ENCODE data around the gene HNRNPK. TPM values are rescaled to one million over a fixed set of nuclear protein-coding genes. Genes with fewer than 3 reads are reported as not detected.

HNRNPK gene
- total and polyA plus RNA-seq, 2 donors (not counting 1 experiment from before 2014, with no cell fraction given), result 475 to 558 TPM

DNA sequence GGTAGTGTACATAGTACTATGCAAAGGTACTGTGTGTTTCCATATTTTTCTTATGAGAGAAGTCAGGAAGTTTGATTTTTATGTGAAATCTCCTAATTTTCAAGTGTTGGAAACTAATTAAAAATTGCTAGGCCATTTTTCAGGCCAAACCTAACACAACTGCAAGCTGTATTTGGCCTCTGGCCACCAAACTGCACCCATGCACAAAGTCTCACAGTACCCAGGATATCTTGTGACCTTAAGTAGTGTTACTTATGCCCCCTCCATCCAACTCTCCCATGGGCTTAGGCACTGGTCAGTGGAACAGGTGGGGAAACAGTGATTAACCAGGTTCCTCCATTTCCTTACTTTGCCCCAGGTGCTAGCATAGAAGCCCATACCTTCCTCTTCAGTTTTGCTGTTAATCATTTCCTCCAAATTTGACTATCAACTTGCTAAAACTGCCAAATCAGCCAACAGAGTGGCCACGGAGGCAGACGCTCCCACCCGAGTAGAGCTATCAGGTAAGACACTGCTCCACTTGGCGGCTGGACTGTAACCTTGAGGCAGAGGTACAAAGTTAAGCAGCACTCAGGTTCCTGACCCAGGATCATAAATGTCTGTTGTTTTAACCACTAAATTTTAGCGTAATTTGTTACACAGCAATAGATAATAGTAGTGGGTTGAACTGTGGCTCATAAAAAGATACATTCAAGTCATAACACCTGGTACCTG lies 39.3 kb downstream of the HNRNPK start:
- DNase-seq (ENCODE audit: low read depth in 2 of 2), result no peak
- no peaks in the 10 kb centered on the region for H3K27me3 ChIP-seq (ENCODE audit: control insufficient read depth, insufficient read depth, low read length)
- H3K27ac ChIP-seq (ENCODE audit: insufficient read depth, low read length), result no peak overlapping the region
- no peak overlapping the region for H3K9ac ChIP-seq (ENCODE audit: insufficient read depth, low read length)
- H3K4me1 ChIP-seq (ENCODE audit: control insufficient read depth, extremely low read depth, insufficient read depth, low read length), result no peaks in the 10 kb centered on the region
- no peaks in the 10 kb centered on the region for H3K36me3 ChIP-seq (ENCODE audit: control insufficient read depth, insufficient read depth, low read length)
- no peak overlapping the region for H3K4me2 ChIP-seq (ENCODE audit: extremely low read depth, insufficient read depth, low read length)
- H3K9me3 ChIP-seq (ENCODE audit: control insufficient read depth, insufficient read depth, low read depth, low read length), result no peaks in the 10 kb centered on the region
- H3K4me3 ChIP-seq (replicated peaks in 1 of 4; ENCODE audit: control extremely low read depth in 1 of 4, insufficient read depth in 1 of 4, low read depth in 3 of 4, low read length in 4 of 4), result no peak overlapping the region
- no peaks in the 10 kb centered on the region for H4K20me1 ChIP-seq (ENCODE audit: control insufficient read depth, extremely low read depth, insufficient read depth, low read length)
- no peak for TF ChIP-seq EZH2 (IDR thresholded peaks at IDR 0.05; ENCODE audit: low read length, missing control alignments)
- TF ChIP-seq, protein P1, sequence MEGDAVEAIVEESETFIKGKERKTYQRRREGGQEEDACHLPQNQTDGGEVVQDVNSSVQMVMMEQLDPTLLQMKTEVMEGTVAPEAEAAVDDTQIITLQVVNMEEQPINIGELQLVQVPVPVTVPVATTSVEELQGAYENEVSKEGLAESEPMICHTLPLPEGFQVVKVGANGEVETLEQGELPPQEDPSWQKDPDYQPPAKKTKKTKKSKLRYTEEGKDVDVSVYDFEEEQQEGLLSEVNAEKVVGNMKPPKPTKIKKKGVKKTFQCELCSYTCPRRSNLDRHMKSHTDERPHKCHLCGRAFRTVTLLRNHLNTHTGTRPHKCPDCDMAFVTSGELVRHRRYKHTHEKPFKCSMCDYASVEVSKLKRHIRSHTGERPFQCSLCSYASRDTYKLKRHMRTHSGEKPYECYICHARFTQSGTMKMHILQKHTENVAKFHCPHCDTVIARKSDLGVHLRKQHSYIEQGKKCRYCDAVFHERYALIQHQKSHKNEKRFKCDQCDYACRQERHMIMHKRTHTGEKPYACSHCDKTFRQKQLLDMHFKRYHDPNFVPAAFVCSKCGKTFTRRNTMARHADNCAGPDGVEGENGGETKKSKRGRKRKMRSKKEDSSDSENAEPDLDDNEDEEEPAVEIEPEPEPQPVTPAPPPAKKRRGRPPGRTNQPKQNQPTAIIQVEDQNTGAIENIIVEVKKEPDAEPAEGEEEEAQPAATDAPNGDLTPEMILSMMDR (conservative IDR thresholded peaks at IDR 0.05 in 1 of 2, IDR thresholded peaks at IDR 0.05 in 1 of 2; ENCODE audit: low read depth in 1 of 2, low read length in 2 of 2), result no peak
- no peaks in the 10 kb centered on the region for H3K79me2 ChIP-seq (ENCODE audit: control insufficient read depth, insufficient read depth, low read length)
- no peak overlapping the region for H2AFZ ChIP-seq (ENCODE audit: low read length)

DNA sequence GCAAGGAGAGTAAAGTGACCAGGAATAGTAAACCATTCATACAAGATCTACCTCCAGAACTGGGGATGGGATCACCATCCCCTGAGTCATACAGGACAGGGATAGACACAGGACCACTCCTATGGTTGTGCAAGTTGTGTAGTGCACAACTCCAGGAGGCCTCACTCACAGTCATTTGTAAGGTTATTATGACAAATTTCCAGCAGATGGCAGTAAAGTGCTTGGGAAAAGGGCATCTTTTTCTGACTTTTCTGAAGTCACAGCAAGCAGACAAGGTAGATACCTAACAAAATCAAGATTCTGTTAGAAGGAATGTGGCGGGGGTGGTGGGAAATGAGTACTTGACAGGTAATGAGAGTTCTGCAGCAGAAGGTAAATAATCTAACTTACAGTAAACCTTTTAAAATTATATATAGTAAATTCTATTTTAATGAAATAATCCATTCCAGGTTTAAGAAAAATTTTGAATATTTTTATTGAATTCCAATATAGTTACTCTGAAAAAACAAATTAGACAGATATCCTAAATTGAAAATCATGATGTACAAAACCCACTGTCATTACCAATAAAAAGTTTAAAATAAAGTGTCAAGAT lies 42.1 kb downstream of the HNRNPK start:
- H2AFZ ChIP-seq (ENCODE audit: low read length), result no peak overlapping the region
- no peak overlapping the region for H3K9ac ChIP-seq (ENCODE audit: insufficient read depth, low read length)
- H3K9me3 ChIP-seq (ENCODE audit: control insufficient read depth, insufficient read depth, low read depth, low read length), result no peaks in the 10 kb centered on the region
- no peak overlapping the region for H3K4me2 ChIP-seq (ENCODE audit: extremely low read depth, insufficient read depth, low read length)
- H3K79me2 ChIP-seq (ENCODE audit: control insufficient read depth, insufficient read depth, low read length), result no peaks in the 10 kb centered on the region
- H3K27me3 ChIP-seq (ENCODE audit: control insufficient read depth, insufficient read depth, low read length), result no peaks in the 10 kb centered on the region
- DNase-seq (ENCODE audit: low read depth in 2 of 2), result peak; percentile 43 to 72
- H4K20me1 ChIP-seq (ENCODE audit: control insufficient read depth, extremely low read depth, insufficient read depth, low read length), result no peaks in the 10 kb centered on the region
- TF ChIP-seq EZH2 (IDR thresholded peaks at IDR 0.05; ENCODE audit: low read length, missing control alignments), result no peak
- TF ChIP-seq, protein P1 (conservative IDR thresholded peaks at IDR 0.05 in 1 of 2, IDR thresholded peaks at IDR 0.05 in 1 of 2; ENCODE audit: low read depth in 1 of 2, low read length in 2 of 2), result peak; percentile 54 to 68
- H3K27ac ChIP-seq (ENCODE audit: insufficient read depth, low read length), result no peak overlapping the region
- no peaks in the 10 kb centered on the region for H3K36me3 ChIP-seq (ENCODE audit: control insufficient read depth, insufficient read depth, low read length)
- no peak overlapping the region for H3K4me3 ChIP-seq (replicated peaks in 1 of 4; ENCODE audit: control extremely low read depth in 1 of 4, insufficient read depth in 1 of 4, low read depth in 3 of 4, low read length in 4 of 4)
- peaks cover 9% of the 10 kb centered on the region for H3K4me1 ChIP-seq (ENCODE audit: control insufficient read depth, extremely low read depth, insufficient read depth, low read length)

DNA sequence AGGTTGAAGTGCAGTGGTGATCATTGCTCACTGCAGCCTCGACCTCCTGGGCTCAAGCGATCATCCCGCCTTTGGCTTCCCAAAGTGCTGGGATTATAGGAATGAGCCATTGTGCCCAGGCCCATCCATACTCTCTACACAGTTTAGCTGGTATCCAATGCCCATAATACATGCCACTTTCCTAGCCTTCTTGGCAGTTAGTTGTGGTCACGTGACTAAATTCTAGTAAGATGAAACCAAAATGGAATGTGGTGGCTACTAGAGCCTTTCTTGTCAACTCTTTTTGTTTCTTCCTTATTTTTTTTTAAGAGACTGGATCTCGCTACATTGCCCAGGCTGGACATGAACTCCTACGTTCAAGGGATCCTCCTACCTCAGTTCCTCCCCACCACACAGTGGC lies 43.5 kb downstream of the HNRNPK start:
- no peak overlapping the region for H3K4me3 ChIP-seq (replicated peaks in 1 of 4; ENCODE audit: control extremely low read depth in 1 of 4, insufficient read depth in 1 of 4, low read depth in 3 of 4, low read length in 4 of 4)
- no peak overlapping the region for H3K27ac ChIP-seq (ENCODE audit: insufficient read depth, low read length)
- H2AFZ ChIP-seq (ENCODE audit: low read length), result no peak overlapping the region
- no peaks in the 10 kb centered on the region for H3K27me3 ChIP-seq (ENCODE audit: control insufficient read depth, insufficient read depth, low read length)
- no peak for TF ChIP-seq EZH2 (IDR thresholded peaks at IDR 0.05; ENCODE audit: low read length, missing control alignments)
- TF ChIP-seq, protein P1 (conservative IDR thresholded peaks at IDR 0.05 in 1 of 2, IDR thresholded peaks at IDR 0.05 in 1 of 2; ENCODE audit: low read depth in 1 of 2, low read length in 2 of 2), result no peak
- H3K4me1 ChIP-seq (ENCODE audit: control insufficient read depth, extremely low read depth, insufficient read depth, low read length), result peaks cover 9% of the 10 kb centered on the region
- no peak overlapping the region for H3K4me2 ChIP-seq (ENCODE audit: extremely low read depth, insufficient read depth, low read length)
- DNase-seq (ENCODE audit: low read depth in 2 of 2), result no peak
- no peaks in the 10 kb centered on the region for H3K36me3 ChIP-seq (ENCODE audit: control insufficient read depth, insufficient read depth, low read length)
- no peaks in the 10 kb centered on the region for H4K20me1 ChIP-seq (ENCODE audit: control insufficient read depth, extremely low read depth, insufficient read depth, low read length)
- H3K9ac ChIP-seq (ENCODE audit: insufficient read depth, low read length), result no peak overlapping the region
- no peaks in the 10 kb centered on the region for H3K79me2 ChIP-seq (ENCODE audit: control insufficient read depth, insufficient read depth, low read length)
- no peaks in the 10 kb centered on the region for H3K9me3 ChIP-seq (ENCODE audit: control insufficient read depth, insufficient read depth, low read depth, low read length)
